Mammary epithelial cell (primary cell): ENCODE results near the gene CROCC2.

Experiments used
- CTCF ChIP-seq, 2 donors: IDR thresholded peaks in 1 of 2; conservative IDR thresholded peaks in 1 of 2; 2 replicates each; pipeline ENCODE4 v1.5.1; 2011 to 2012; ENCODE audit warnings: inconsistent platforms in 2 of 2, low read length in 2 of 2, mild to moderate bottlenecking in 2 of 2, control low read depth in 1 of 2, low read depth in 1 of 2; ENCODE audit not compliant: insufficient read depth in 1 of 2; ENCODE audit errors: extremely low read depth in 1 of 2
- EZH2 ChIP-seq: IDR thresholded peaks from 2 replicates; pipeline ENCODE4 v1.6.1; 2012; ENCODE audit warnings: low read length, inconsistent platforms, borderline replicate concordance

GRCh38 chr2:240913810-240914644 is 7.9 kb downstream of the CROCC2 start:
- peak; percentile 65 to 91 for TF ChIP-seq CTCF (conservative IDR thresholded peaks at IDR 0.05 in 1 of 2, IDR thresholded peaks at IDR 0.05 in 1 of 2; ENCODE audit: extremely low read depth in 1 of 2, insufficient read depth in 1 of 2, low read depth in 1 of 2, low read length in 2 of 2)
- no peak for TF ChIP-seq EZH2
